ENCODE data around the gene CEP72. TPM values are rescaled to one million over a fixed set of nuclear protein-coding genes. Genes with fewer than 3 reads are reported as not detected.

Gene CEP72
- total and polyA plus RNA-seq, 2 of the 13 experiments (the other 11 are each of a cell fraction or from before 2014, with no cell fraction given), result 3.4 to 9.4 TPM

GRCh38 chr5:606061-606460, 6.1 kb upstream of the CEP72 start:
- ChIA-PET CTCF (ENCODE audit: low intra/inter-chr PET ratio, low total read pairs) (no interaction called here), POLR2A (no interaction called here)
- in situ Hi-C loops (cut with HindIII; ENCODE audit: extremely low pct_ligation_motif_present, low pct_unique_long_range_greater_than_20kb), result no loop called here

GRCh38 chr5:606526-607399, 5.4 kb upstream of the CEP72 start:
- DNase-seq (ENCODE audit: low spot score) (no peak), ATAC-seq (peak; percentile 60), FAIRE-seq (no peak)
- Histone ChIP-seq H3K4me3 (replicated peaks in 1 of 3; ENCODE audit: insufficient read depth in 1 of 3, low read depth in 2 of 3, low read length in 3 of 3) (peak overlapping the region; percentile 5 to 54 (median 22); a peak in 4 of 6 replicates), H2AFZ (ENCODE audit: low read length) (no peak overlapping the region), H3K9ac (ENCODE audit: insufficient read depth, low read depth, low read length) (peak overlapping the region; percentile 9; the same call in 1 of the 2 replicates), H3K36me3 (replicated peaks in 1 of 2; ENCODE audit: control insufficient read depth in 1 of 2, insufficient read depth in 2 of 2, low read length in 2 of 2) (no peaks in the 10 kb centered on the region), H3K4me2 (ENCODE audit: low read depth, low read length) (peak overlapping the region; percentile 74), H3K4me1 (ENCODE audit: insufficient read depth, low read length) (peaks cover 49% of the 10 kb centered on the region), H3K9me3 (ENCODE audit: low read length) (no peaks in the 10 kb centered on the region), H3K79me2 (ENCODE audit: insufficient read depth, low read length) (no peaks in the 10 kb centered on the region), H4K20me1 (ENCODE audit: insufficient read depth, low read length) (no peaks in the 10 kb centered on the region), H3K27me3 (ENCODE audit: control insufficient read depth in 1 of 2, insufficient read depth in 2 of 2, low read length in 2 of 2) (peaks cover 10 to 42% of the 10 kb centered on the region in 2 experiments), H3K27ac (ENCODE audit: extremely low read length, insufficient read depth, low read length) (no peak overlapping the region)
- in situ Hi-C loops (cut with HindIII; ENCODE audit: extremely low pct_ligation_motif_present, low pct_unique_long_range_greater_than_20kb) (no loop called here), intact Hi-C loops (cut with micrococcal nuclease; ENCODE audit: unreplicated experiment) (no loop called here)
- no TSS peak for BruUV-seq (replicated peaks)
- 40% methylated on average over 1 of the region's 21 CpGs for WGBS (ENCODE audit: low lambda C conversion rate)
- ChIA-PET POLR2A (no interaction called here), CTCF (ENCODE audit: low intra/inter-chr PET ratio, low total read pairs) (no interaction called here)
- TF ChIP-seq, protein P1, sequence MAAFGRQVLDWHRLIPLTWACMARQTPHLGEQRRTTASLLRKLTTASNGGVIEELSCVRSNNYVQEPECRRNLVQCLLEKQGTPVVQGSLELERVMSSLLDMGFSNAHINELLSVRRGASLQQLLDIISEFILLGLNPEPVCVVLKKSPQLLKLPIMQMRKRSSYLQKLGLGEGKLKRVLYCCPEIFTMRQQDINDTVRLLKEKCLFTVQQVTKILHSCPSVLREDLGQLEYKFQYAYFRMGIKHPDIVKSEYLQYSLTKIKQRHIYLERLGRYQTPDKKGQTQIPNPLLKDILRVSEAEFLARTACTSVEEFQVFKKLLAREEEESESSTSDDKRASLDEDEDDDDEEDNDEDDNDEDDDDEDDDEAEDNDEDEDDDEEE (CRISPR knock-in tag; IDR thresholded peaks at IDR 0.05), result no peak
- TF ChIP-seq, protein P2, sequence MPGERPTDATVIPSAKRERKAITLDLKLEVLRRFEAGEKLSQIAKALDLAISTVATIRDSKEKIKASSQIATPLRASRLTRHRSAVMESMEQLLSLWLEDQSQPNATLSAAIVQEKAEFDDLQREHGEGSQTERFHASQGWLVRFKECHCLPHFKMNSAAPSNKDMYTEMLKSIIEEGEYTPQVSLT (CRISPR knock-in tag; IDR thresholded peaks at IDR 0.05; ENCODE audit: borderline replicate concordance, low read depth), result no peak
- TF ChIP-seq ZBED4 (CRISPR knock-in tag; IDR thresholded peaks at IDR 0.05; ENCODE audit: borderline replicate concordance) (no peak), ZNF350 (CRISPR knock-in tag; IDR thresholded peaks at IDR 0.05; ENCODE audit: borderline replicate concordance, low read depth) (0 out of 2 replicates have a peak, but pooled peaks have one; percentile 22), BRD4 (CRISPR knock-in tag; IDR thresholded peaks at IDR 0.05) (no peak), TFDP1 (CRISPR knock-in tag; IDR thresholded peaks at IDR 0.05; ENCODE audit: borderline replicate concordance) (peak; percentile 23; the same call in 1 of the 2 replicates)

More at GRCh38 chr5:606061-606460, 6.1 kb upstream of the CEP72 start:
- no peaks in the 10 kb centered on the region for H3K36me3 ChIP-seq (replicated peaks in 1 of 2; ENCODE audit: control insufficient read depth in 1 of 2, insufficient read depth in 2 of 2, low read length in 2 of 2)
- BruUV-seq (replicated peaks), result no TSS peak
- H2AFZ ChIP-seq (ENCODE audit: low read length), result no peak overlapping the region
- H3K4me1 ChIP-seq (ENCODE audit: insufficient read depth, low read length), result peaks cover 44% of the 10 kb centered on the region
- WGBS (ENCODE audit: low lambda C conversion rate), result 51% methylated on average over 7 of the region's 8 CpGs
- TF ChIP-seq KLF9 (CRISPR knock-in tag; IDR thresholded peaks at IDR 0.05; ENCODE audit: low read depth) (no peak), TBP (CRISPR knock-in tag; IDR thresholded peaks at IDR 0.05) (no peak), ZNF143 (CRISPR knock-in tag; IDR thresholded peaks at IDR 0.05) (no peak), ZMYM2 (CRISPR knock-in tag; IDR thresholded peaks at IDR 0.05) (no peak), SMAD1 (CRISPR knock-in tag; IDR thresholded peaks at IDR 0.05; ENCODE audit: borderline replicate concordance, low read depth) (no peak), KLF15 (CRISPR knock-in tag; IDR thresholded peaks at IDR 0.05; ENCODE audit: borderline replicate concordance) (no peak)
- H3K4me2 ChIP-seq (ENCODE audit: low read depth, low read length), result no peak overlapping the region
- ATAC-seq (no peak), DNase-seq (ENCODE audit: low spot score) (no peak), FAIRE-seq (no peak)
- H3K9me3 ChIP-seq (ENCODE audit: low read length), result no peaks in the 10 kb centered on the region
- no peaks in the 10 kb centered on the region for H4K20me1 ChIP-seq (ENCODE audit: insufficient read depth, low read length)
- intact Hi-C loops (cut with micrococcal nuclease; ENCODE audit: unreplicated experiment), result no loop called here
- peaks cover 15 to 49% of the 10 kb centered on the region in 2 experiments for H3K27me3 ChIP-seq (ENCODE audit: control insufficient read depth in 1 of 2, insufficient read depth in 2 of 2, low read length in 2 of 2)
- 0 out of 6 replicates have a peak overlapping the region, but pooled peaks of 1 of the 3 experiments have one; percentile 54 for H3K4me3 ChIP-seq (replicated peaks in 1 of 3; ENCODE audit: insufficient read depth in 1 of 3, low read depth in 2 of 3, low read length in 3 of 3)
- H3K9ac ChIP-seq (ENCODE audit: insufficient read depth, low read depth, low read length), result no peak overlapping the region
- no peaks in the 10 kb centered on the region for H3K79me2 ChIP-seq (ENCODE audit: insufficient read depth, low read length)
- no peak overlapping the region for H3K27ac ChIP-seq (ENCODE audit: extremely low read length, insufficient read depth, low read length)

Measured in HepG2 (cell line).